T-helper 1 cell treated with Interleukin-12 subunit alpha and Interleukin-12 subunit beta and Interleukin-4 antibody, amounts not matched to agents 30 μg/mL and 1 μg/mL, for 36 hours (primary cell): ENCODE measurements around the gene P3R3URF.
"Not testable (repeated sequence)": the region's sequence is repeated elsewhere in the genome, so short reads cannot be mapped to it uniquely, and the experiment has no call there.

Experiments used
- H3K27ac Mint-ChIP-seq: one replicate; pipeline ENCODE4 v1.8.0; 2021; ENCODE audit warnings: mild to moderate bottlenecking, mixed read lengths
- H3K27me3 Mint-ChIP-seq: one replicate; pipeline ENCODE4 v1.8.0; 2021; ENCODE audit warnings: low read depth, mixed read lengths
- H3K36me3 Mint-ChIP-seq: one replicate; pipeline ENCODE4 v1.8.0; 2021; ENCODE audit warnings: low read depth, mixed read lengths
- H3K4me1 Mint-ChIP-seq: one replicate; pipeline ENCODE4 v1.8.0; 2021; ENCODE audit warnings: low read depth, mixed read lengths
- H3K4me3 Mint-ChIP-seq: one replicate; pipeline ENCODE4 v1.8.0; 2021; ENCODE audit warnings: mild to moderate bottlenecking, moderate library complexity, mixed read lengths
- H3K9me3 Mint-ChIP-seq: one replicate; pipeline ENCODE4 v1.8.0; 2021; ENCODE audit warnings: mixed read lengths

P3R3URF gene

GRCh38 chr1:46176211-46176865 lies at the start of gene P3R3URF:
P3R3URF (minus strand) TSS chr1:46176488; CDS start chr1:46176471, 17 bp downstream.
- H3K36me3 Mint-ChIP-seq = no peaks in the 10 kb centered on the region
- H3K4me1 Mint-ChIP-seq = no peaks in the 10 kb centered on the region
- no peaks in the 10 kb centered on the region for H3K27me3 Mint-ChIP-seq
- H3K9me3 Mint-ChIP-seq = no peaks in the 10 kb centered on the region
- H3K4me3 Mint-ChIP-seq = no peak within 1 kb of the TSS
- no peak within 1 kb of the TSS for H3K27ac Mint-ChIP-seq

- Mint-ChIP-seq H3K27me3 (no peaks in the 10 kb centered on the region), H3K4me3 (no peak overlapping the region)
Observed at GRCh38 chr1:46224966-46225365, 48.7 kb upstream of the P3R3URF start.

GRCh38 chr1:46223472-46223943 lies 47.2 kb upstream of the P3R3URF start:
- Mint-ChIP-seq H3K4me3 (no peak overlapping the region), H3K36me3 (no peaks in the 10 kb centered on the region), H3K27ac (no peak overlapping the region), H3K4me1 (peaks cover 3% of the 10 kb centered on the region), H3K9me3 (no peaks in the 10 kb centered on the region), H3K27me3 (no peaks in the 10 kb centered on the region)

More at GRCh38 chr1:46224966-46225365, 48.7 kb upstream of the P3R3URF start:
- no peaks in the 10 kb centered on the region for H3K36me3 Mint-ChIP-seq
- H3K4me1 Mint-ChIP-seq = peaks cover 3% of the 10 kb centered on the region
- no peak overlapping the region for H3K27ac Mint-ChIP-seq
- no peaks in the 10 kb centered on the region for H3K9me3 Mint-ChIP-seq

GRCh38 chr1:46223055-46223454 lies 46.8 kb upstream of the P3R3URF start:
- H3K4me3 Mint-ChIP-seq, H3K9me3 Mint-ChIP-seq, H3K36me3 Mint-ChIP-seq, H3K4me1 Mint-ChIP-seq, H3K27me3 Mint-ChIP-seq, H3K27ac Mint-ChIP-seq: not testable (repeated sequence)

- Mint-ChIP-seq H3K4me3 (no peak overlapping the region), H3K36me3 (no peaks in the 10 kb centered on the region), H3K27ac (no peak overlapping the region), H3K27me3 (peaks cover 4% of the 10 kb centered on the region), H3K4me1 (peaks cover 3% of the 10 kb centered on the region), H3K9me3 (no peaks in the 10 kb centered on the region)
Observed at GRCh38 chr1:46221749-46222148, 45.5 kb upstream of the P3R3URF start.

- peaks cover 3% of the 10 kb centered on the region for H3K4me1 Mint-ChIP-seq
- H3K4me3 Mint-ChIP-seq = no peak overlapping the region
Observed at GRCh38 chr1:46220808-46221207, 44.5 kb upstream of the P3R3URF start.

DNA sequence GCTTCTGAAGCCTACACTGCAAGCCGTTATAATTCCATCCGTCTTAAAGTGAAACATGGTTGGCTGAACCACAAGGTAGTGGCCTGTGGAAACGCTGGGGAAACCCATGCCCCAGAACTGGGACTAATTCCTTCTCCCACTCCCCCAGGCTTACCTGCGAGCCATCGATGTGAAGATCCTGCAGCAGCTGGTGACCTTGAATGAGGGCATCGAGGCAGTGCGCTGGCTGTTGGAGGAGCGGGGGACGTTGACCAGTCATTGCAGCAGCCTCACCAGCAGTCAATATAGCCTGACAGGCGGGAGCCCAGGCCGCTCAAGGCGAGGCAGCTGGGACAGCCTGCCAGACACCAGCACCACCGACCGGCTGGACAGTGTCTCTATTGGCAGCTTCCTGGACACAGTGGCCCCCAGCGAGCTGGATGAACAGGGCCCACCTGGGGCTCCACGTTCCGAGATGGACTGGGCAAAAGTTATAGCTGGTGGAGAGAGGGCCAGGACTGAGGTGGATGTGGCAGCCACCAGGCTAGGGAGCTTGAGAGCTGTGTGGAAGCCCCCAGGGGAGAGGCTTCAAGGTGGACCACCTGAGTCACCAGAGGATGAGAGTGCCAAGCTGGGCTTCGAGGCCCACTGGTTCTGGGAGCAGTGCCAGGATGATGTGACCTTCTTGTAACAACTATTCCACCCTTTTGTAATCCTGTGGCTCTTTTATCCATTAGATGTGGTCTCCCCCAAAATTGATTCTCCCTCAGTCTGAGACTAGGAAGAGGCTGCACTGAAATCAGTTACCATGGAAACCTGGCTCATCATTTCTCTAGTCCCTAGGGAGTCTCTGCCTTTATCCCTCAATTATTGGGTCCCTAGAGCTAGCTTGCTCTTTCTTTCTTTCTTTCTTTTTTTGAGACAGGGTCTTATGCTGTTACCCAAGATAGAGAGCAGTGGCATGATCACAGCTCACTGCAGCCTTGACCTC lies 43.5 kb upstream of the P3R3URF start:
- Mint-ChIP-seq H3K4me3 (no peak overlapping the region), H3K27me3 (peaks cover 6% of the 10 kb centered on the region), H3K36me3 (no peaks in the 10 kb centered on the region), H3K9me3 (no peaks in the 10 kb centered on the region), H3K4me1 (peaks cover 3% of the 10 kb centered on the region), H3K27ac (no peak overlapping the region)

More at GRCh38 chr1:46220808-46221207, 44.5 kb upstream of the P3R3URF start:
- H3K9me3 Mint-ChIP-seq = no peaks in the 10 kb centered on the region
- no peak overlapping the region for H3K27ac Mint-ChIP-seq
- no peaks in the 10 kb centered on the region for H3K36me3 Mint-ChIP-seq
- peaks cover 6% of the 10 kb centered on the region for H3K27me3 Mint-ChIP-seq

DNA sequence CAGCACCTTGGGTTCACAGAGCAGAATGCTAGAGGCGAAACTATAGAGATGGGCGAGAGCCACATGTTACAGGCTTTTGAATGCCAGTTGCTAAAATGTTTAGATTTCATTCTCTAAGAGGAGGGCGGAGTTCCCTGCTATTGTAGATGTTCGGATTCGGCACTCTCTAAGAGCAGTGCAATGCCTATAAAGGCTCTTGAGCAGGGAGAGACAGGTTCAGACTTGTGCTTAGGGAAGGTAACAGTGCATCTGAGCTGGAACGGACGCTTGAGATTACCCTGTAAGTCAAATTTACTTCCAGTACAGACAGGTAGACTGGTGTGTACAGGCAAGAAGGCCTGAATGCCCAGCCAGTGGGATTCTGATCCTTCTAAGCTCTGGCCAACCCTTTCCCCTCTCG lies 42.2 kb upstream of the P3R3URF start:
- Mint-ChIP-seq H3K27ac (no peak overlapping the region), H3K27me3 (peaks cover 6% of the 10 kb centered on the region), H3K4me1 (peaks cover under 1% of the 10 kb centered on the region), H3K9me3 (no peaks in the 10 kb centered on the region), H3K4me3 (no peak overlapping the region), H3K36me3 (no peaks in the 10 kb centered on the region)

GRCh38 chr1:46215504-46215903 lies 39.2 kb upstream of the P3R3URF start:
- Mint-ChIP-seq H3K27ac (no peak overlapping the region), H3K4me3 (no peak overlapping the region), H3K36me3 (no peaks in the 10 kb centered on the region), H3K9me3 (no peaks in the 10 kb centered on the region), H3K4me1 (no peaks in the 10 kb centered on the region), H3K27me3 (peaks cover 6% of the 10 kb centered on the region)

GRCh38 chr1:46211051-46211450 lies 34.8 kb upstream of the P3R3URF start:
- Mint-ChIP-seq H3K27ac (no peak overlapping the region), H3K9me3 (no peaks in the 10 kb centered on the region), H3K4me3 (no peak overlapping the region), H3K4me1 (no peaks in the 10 kb centered on the region), H3K36me3 (no peaks in the 10 kb centered on the region), H3K27me3 (no peaks in the 10 kb centered on the region)

DNA sequence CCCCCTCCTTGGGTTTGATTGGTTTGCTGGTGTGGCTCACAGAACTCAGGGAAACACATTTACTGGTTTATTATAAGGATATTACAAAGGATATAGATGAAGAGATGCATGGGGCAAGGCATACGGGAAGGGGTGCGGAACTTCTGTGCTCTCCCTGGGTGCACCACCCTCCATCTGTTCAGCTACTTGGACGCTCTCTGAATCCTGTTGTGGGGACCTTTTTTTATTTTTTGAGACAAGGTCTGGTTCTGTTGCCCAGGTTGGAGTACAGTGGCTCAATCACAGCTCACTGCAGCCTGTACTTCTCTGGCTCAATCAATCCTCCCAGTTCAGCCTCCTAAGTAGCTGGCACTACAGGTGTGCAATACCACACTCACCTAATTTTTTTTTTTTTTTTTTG lies 34.3 kb upstream of the P3R3URF start:
- H3K4me3 Mint-ChIP-seq = no peak overlapping the region
- H3K27me3 Mint-ChIP-seq = no peaks in the 10 kb centered on the region
- no peak overlapping the region for H3K27ac Mint-ChIP-seq
- H3K4me1 Mint-ChIP-seq = no peaks in the 10 kb centered on the region
- H3K36me3 Mint-ChIP-seq = no peaks in the 10 kb centered on the region
- H3K9me3 Mint-ChIP-seq = no peaks in the 10 kb centered on the region

DNA sequence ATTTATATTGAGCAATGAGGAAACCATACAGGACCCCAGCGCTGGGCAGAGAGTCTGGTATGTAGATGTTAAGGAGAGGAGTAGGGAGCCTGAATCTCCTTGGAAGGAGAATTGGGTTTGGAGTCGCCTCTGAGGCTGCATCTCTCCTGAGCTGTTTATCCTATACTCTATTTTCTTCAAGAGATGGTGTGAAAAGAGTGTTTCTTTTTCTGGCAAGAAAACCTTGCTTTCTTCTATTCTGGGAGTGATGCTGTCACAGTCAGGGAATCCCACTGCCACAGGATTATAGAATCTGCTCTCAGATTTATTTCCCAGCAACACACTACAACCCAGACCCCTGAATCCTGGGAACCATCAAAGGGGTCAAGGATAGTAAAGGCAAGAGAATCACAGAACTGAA lies 30.1 kb upstream of the P3R3URF start:
- no peaks in the 10 kb centered on the region for H3K27me3 Mint-ChIP-seq
- peaks cover 4% of the 10 kb centered on the region for H3K4me1 Mint-ChIP-seq
- H3K27ac Mint-ChIP-seq = no peak overlapping the region
- H3K9me3 Mint-ChIP-seq = no peaks in the 10 kb centered on the region
- no peak overlapping the region for H3K4me3 Mint-ChIP-seq
- no peaks in the 10 kb centered on the region for H3K36me3 Mint-ChIP-seq

DNA sequence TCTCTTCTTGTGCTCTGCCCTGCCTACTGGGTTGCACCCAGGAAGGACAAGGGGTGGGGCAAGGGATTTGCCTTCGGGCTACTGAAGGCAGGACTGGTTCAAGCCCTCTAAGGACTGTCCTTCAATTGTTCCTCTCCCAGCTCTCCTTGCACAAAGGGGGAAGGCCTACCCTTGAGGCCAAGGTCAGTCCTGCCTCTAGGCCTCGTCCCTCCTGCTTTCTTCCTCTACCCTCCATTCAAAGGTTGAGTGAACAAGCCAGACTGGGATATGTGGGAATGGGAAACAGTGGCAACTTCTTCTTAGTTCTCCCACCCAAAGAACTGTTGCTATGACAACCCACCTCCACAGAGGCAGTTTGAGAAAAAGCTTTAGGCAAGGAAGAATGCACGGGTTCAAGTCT lies 29.5 kb upstream of the P3R3URF start:
- no peaks in the 10 kb centered on the region for H3K9me3 Mint-ChIP-seq
- no peaks in the 10 kb centered on the region for H3K36me3 Mint-ChIP-seq
- H3K27me3 Mint-ChIP-seq = no peaks in the 10 kb centered on the region
- no peak overlapping the region for H3K27ac Mint-ChIP-seq
- peaks cover 4% of the 10 kb centered on the region for H3K4me1 Mint-ChIP-seq
- no peak overlapping the region for H3K4me3 Mint-ChIP-seq

- no peaks in the 10 kb centered on the region for H3K9me3 Mint-ChIP-seq
- H3K4me1 Mint-ChIP-seq = peaks cover 4% of the 10 kb centered on the region
- H3K36me3 Mint-ChIP-seq = no peaks in the 10 kb centered on the region
- H3K27ac Mint-ChIP-seq = no peak overlapping the region
- H3K4me3 Mint-ChIP-seq = no peak overlapping the region
- H3K27me3 Mint-ChIP-seq = no peaks in the 10 kb centered on the region
Observed at GRCh38 chr1:46205141-46205540, 28.9 kb upstream of the P3R3URF start.

- Mint-ChIP-seq H3K9me3 (no peaks in the 10 kb centered on the region), H3K27me3 (no peaks in the 10 kb centered on the region), H3K4me3 (no peak overlapping the region), H3K27ac (no peak overlapping the region), H3K36me3 (no peaks in the 10 kb centered on the region), H3K4me1 (peaks cover 5% of the 10 kb centered on the region)
Observed at GRCh38 chr1:46204406-46204742, 28.1 kb upstream of the P3R3URF start.
